GM18873 (cell line): Measurements from ENCODE around the gene TMEM119.

Source experiments
- ATAC-seq: cut with Tn5 transposase; IDR thresholded peaks from one replicate; pipeline ENCODE4 v1.9.1; 2021; ENCODE audit warnings: mild to moderate bottlenecking, moderate library complexity, moderate number of reproducible peaks; ENCODE audit not compliant: unreplicated experiment, low FRiP score

TMEM119 gene

DNA sequence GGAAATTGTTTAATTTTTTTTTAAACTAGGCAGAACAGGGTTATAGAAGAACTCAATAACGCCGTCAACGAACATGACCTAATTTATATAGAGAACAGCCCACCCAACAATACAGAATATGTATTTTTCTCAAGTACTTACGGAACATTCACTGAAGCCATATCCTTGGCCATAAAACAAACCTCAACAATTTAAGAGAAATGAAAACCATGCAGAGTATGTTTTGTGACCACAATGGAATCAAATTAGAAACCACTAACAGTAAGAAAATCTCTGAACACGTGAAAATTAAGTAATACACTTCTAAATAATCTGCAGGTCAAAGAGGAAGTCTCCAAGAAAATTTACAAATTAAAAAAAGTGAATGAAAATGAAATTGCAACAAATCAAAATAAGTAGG, 46.3 kb downstream of the TMEM119 start:
- no peak for ATAC-seq

DNA sequence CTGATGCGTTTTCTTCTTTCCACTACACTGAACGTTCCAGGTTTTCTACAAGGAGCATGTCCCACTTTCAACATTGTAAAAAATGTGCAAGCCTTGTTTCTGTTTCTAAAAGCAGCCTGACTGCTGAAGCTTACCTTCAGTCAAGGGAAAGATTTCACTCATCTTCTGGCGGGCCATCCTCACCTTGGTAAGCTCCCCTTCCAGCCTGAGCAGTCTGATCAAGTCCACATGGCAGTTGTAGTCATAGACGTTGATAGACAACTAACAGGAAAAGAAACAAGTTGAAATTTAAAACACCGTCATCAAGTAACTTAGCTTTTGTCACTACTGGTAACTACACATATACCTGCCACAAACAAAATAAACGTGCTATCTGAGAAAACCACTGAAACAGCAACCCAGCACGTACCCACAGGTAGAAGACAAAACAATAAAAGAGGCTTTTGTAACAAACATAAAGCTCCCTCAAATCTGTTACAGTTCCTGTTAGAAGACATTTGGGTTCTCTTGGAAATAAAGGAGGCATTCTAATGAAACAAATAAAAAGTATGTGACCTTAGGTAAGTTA, 48.8 kb downstream of the TMEM119 start:
- no peak for ATAC-seq

DNA sequence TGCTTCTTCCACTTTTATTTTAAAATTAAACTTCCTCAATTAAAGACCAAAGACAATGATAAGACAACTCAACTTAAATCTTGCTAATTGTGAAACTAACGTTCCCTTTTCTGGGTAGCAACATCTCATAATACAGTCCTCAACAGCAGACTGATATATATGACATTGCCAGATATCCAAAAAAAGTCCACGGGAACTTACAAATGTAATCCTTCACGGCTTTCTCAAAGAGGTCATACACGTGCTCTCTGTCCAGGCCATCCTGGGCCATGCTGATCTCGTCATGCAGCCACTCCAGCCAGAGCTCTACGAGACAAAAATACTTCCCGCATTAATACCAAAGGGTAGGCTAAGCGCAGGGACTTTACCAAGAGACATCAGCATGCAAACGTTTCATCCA, 50.2 kb downstream of the TMEM119 start:
- no peak for ATAC-seq

DNA sequence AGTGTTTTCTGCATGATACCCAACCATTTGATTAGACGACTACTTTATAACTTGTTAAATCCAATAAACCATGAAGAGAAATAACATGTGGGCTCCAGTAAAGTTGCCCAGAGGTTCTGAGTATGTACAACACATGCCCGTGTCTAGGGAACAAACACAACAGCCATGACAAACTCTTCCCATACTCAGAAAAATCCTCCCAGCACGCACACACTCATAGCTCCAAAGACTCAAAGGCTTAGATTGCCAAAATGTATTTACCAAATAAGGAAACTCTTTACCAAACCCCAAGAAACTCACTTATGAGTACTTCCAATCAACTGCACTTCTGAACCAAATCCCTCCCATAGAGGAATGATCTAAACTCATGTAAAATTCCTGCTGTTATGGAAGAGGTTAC, 54.2 kb downstream of the TMEM119 start:
- ATAC-seq: no peak

DNA sequence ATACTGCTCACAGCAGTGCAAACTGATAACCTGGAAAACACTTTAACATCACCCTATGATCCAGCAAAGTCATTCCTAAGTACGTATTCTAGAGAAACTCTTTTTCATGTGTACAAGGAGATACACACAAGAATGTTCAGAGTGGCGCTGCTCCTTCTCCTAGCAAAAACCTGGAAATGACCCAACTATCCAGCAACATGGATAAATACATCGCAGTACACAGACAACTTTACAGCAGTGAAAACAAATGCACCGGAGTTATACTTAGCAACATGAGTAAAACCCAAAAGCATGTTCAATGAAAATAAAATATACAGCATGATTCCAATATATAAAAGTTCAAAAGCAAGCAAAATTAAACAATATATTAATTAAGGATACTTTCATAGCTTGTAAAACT, 55.6 kb downstream of the TMEM119 start:
- no peak for ATAC-seq
